ENCODE measurements around the gene DNAH7. TPM values are rescaled to one million over a fixed set of nuclear protein-coding genes. Genes with fewer than 3 reads are reported as not detected.
A peak's percentile ranks its signal among the peaks of the same experiment; 100 is the strongest.
"Not testable (repeated sequence)": the region's sequence is repeated elsewhere in the genome, so short reads cannot be mapped to it uniquely, and the experiment has no call there.

DNAH7 gene
- total RNA-seq, 1 donor from 2014 or later = 0.17 TPM

- no peak for DNase-seq
These were observed 109.3 kb downstream of the DNAH7 start for GRCh38 chr2:195959341-195959740.

GRCh38 chr2:195956725-195957124 is 111.9 kb downstream of the DNAH7 start:
- DNase-seq = no peak

GRCh38 chr2:195945056-195945455 is 123.6 kb downstream of the DNAH7 start:
- no peak for DNase-seq

- DNase-seq = no peak
These were observed 131.5 kb downstream of the DNAH7 start for GRCh38 chr2:195937176-195937575.

- DNase-seq = no peak
These were observed 134.2 kb downstream of the DNAH7 start for GRCh38 chr2:195934484-195934883.

GRCh38 chr2:195929531-195929930 is 139.1 kb downstream of the DNAH7 start:
- no peak for DNase-seq

- no peak for DNase-seq
These were observed 143.5 kb downstream of the DNAH7 start for GRCh38 chr2:195925120-195925519.

GRCh38 chr2:195923889-195924288 is 144.7 kb downstream of the DNAH7 start:
- no peak for DNase-seq

GRCh38 chr2:195917021-195917600 is 151.5 kb downstream of the DNAH7 start:
- DNase-seq = not testable (repeated sequence)

- no peak for DNase-seq
These were observed 156.6 kb downstream of the DNAH7 start for GRCh38 chr2:195912079-195912478.

GRCh38 chr2:195910570-195910969 is 158.1 kb downstream of the DNAH7 start:
- DNase-seq = no peak

GRCh38 chr2:195909926-195910325 is 158.7 kb downstream of the DNAH7 start:
- no peak for DNase-seq

GRCh38 chr2:195907474-195907873 is 161.2 kb downstream of the DNAH7 start:
- DNase-seq = no peak

- DNase-seq = no peak
These were observed 164.7 kb downstream of the DNAH7 start for GRCh38 chr2:195903956-195904355.

GRCh38 chr2:195902857-195903256 is 165.8 kb downstream of the DNAH7 start:
- DNase-seq = no peak

GRCh38 chr2:195899226-195899625 is 169.4 kb downstream of the DNAH7 start:
- DNase-seq = no peak

GRCh38 chr2:195898505-195899191 is 170.0 kb downstream of the DNAH7 start:
- peak; percentile 10 for DNase-seq

- no peak for DNase-seq
These were observed 177.6 kb downstream of the DNAH7 start for GRCh38 chr2:195891081-195891480.

GRCh38 chr2:195879153-195879552 is 189.5 kb downstream of the DNAH7 start:
- no peak for DNase-seq

GRCh38 chr2:195871326-195871725 is 197.3 kb downstream of the DNAH7 start:
- no peak for DNase-seq

- no peak for DNase-seq
These were observed 204.3 kb downstream of the DNAH7 start for GRCh38 chr2:195864316-195864715.

GRCh38 chr2:195863564-195863963 is 205.1 kb downstream of the DNAH7 start:
- DNase-seq = no peak

- no peak for DNase-seq
These were observed 205.5 kb downstream of the DNAH7 start for GRCh38 chr2:195863121-195863520.

- no peak for DNase-seq
These were observed 206.8 kb downstream of the DNAH7 start for GRCh38 chr2:195861821-195862220.

GRCh38 chr2:195859513-195859912 is 209.1 kb downstream of the DNAH7 start:
- DNase-seq = no peak
